LNCAP (cell line): ENCODE measurements around the gene SLC32A1.

Source experiments
- TF ChIP-seq, protein P1 (sequence below): fragments of 450-650 bp; IDR thresholded peaks from 2 replicates; pipeline ENCODE4 v1.5.1; 2017; ENCODE audit warnings: mild to moderate bottlenecking

The SLC32A1 gene

GRCh38 chr20:38706509-38706908 lies 17.8 kb upstream of the SLC32A1 start:
- TF ChIP-seq, protein P1, sequence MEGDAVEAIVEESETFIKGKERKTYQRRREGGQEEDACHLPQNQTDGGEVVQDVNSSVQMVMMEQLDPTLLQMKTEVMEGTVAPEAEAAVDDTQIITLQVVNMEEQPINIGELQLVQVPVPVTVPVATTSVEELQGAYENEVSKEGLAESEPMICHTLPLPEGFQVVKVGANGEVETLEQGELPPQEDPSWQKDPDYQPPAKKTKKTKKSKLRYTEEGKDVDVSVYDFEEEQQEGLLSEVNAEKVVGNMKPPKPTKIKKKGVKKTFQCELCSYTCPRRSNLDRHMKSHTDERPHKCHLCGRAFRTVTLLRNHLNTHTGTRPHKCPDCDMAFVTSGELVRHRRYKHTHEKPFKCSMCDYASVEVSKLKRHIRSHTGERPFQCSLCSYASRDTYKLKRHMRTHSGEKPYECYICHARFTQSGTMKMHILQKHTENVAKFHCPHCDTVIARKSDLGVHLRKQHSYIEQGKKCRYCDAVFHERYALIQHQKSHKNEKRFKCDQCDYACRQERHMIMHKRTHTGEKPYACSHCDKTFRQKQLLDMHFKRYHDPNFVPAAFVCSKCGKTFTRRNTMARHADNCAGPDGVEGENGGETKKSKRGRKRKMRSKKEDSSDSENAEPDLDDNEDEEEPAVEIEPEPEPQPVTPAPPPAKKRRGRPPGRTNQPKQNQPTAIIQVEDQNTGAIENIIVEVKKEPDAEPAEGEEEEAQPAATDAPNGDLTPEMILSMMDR, result no peak

GRCh38 chr20:38714308-38714707 lies 10.0 kb upstream of the SLC32A1 start:
- TF ChIP-seq, protein P1, result no peak

DNA sequence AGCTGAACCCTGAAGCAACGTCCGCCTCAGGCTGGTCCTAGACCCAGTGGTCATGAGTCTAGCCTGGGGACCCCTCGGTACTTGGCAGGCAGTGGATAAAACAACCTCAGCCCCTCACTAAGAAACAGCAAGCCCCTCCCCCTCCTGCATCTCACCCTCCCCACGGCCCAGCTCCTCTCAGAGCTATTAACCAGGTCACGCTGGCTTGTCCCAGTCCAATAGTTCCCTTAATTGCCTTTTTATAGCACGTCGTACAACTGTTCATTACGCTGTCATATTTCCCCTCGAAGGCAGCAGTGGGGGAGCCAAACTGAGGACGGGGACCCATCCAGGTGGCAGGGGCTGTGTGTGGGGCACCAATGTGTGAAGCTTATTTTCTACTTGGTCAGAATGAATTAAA lies 8.6 kb upstream of the SLC32A1 start:
- TF ChIP-seq, protein P1, result no peak

DNA sequence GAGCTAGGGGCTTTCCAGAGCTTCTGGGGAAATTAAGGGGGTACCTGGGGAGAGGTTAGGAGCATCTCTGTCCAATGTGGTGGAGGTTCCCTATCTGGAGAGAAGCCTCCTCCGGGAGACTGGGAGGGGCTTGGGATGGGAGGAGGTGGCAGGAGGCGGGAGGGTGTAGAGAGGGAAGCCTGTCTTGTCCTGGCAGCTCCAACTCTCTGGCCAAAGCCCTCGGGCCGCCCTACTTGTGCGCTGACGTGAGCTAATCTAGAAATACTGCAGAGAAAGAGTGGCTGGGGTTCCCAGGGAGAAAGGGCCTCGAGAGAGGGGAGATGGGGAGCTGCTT lies 1.6 kb upstream of the SLC32A1 start:
- TF ChIP-seq, protein P1, result no peak

DNA sequence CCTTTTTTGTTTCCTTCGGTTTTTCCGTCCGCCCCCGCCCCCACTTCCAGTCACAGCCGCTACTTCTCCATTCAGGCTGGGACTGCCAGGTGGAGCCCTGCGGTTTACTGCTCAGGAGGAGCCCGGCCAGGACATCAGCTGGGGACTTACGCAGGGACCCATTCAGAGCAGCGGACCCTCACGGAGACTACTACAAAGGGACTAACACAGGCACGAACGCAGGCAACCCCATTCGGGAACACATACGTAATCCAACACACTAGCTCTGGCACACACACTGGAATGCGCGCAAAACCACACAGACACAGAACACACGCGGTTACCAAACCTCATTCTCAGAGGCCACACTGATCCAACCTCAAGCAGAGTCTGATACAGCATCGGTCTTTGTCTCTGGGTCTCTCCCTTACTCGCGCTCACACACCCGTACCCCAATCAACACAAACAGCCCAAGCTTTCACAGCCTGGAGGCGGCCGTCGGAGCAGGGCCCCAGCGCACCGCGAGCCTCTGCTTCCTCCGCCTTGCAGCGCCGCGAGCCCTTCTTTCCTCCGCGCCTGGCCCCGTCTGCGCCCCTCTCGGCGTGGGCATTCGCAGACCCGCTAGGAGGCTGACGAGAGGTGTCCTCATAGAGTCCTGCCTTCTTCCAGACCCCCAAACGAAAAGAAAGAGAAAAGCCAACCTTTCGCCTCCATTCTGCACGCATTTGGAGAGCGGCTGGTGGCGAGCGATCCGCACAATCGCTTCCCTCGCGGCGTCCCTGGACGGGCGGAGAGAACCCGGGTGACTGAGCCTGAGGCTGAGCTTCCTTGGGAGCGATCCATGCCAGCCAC lies 1.1 kb upstream of the SLC32A1 start:
- TF ChIP-seq, protein P1, result no peak

- TF ChIP-seq, protein P1, result no peak
These were observed 401 bp downstream of the SLC32A1 start for GRCh38 chr20:38724626-38725147.

DNA sequence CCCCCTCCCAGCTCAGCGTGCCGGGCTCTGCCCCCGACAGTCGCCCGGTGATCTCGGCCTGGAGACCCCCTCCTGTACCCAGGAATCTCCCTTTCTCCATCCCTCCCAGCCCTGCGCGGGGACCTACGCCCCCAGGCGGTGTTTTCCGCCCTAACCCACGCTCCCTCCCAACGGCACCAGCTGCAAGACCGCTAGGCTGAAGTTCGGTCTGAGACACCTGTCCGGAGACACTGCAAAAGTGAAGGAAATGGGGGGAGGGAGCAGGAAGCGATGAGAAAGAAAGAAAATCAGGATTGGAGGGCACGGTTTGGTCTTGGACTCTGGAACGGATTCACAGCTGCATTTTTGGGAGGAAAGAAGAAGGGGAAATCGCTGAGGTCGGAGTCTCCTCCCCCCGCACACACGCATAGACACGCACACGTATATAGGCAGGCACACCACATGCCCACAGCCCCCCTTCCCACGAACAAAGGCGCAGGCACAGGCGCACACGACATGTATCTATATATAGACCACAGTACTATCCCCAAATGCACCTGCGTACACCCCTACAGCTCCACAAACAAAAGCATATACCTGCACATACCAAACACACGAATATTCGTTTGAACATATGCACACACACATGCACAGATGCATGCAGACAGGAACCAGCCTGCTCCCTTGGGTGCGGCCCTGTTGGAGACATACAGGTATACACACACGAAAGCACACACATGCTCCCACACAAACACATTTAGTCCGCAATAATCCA lies 1.0 kb downstream of the SLC32A1 start:
- TF ChIP-seq, protein P1, result no peak
